Measurements from ENCODE around the gene HECW1.

The HECW1 gene

DNA sequence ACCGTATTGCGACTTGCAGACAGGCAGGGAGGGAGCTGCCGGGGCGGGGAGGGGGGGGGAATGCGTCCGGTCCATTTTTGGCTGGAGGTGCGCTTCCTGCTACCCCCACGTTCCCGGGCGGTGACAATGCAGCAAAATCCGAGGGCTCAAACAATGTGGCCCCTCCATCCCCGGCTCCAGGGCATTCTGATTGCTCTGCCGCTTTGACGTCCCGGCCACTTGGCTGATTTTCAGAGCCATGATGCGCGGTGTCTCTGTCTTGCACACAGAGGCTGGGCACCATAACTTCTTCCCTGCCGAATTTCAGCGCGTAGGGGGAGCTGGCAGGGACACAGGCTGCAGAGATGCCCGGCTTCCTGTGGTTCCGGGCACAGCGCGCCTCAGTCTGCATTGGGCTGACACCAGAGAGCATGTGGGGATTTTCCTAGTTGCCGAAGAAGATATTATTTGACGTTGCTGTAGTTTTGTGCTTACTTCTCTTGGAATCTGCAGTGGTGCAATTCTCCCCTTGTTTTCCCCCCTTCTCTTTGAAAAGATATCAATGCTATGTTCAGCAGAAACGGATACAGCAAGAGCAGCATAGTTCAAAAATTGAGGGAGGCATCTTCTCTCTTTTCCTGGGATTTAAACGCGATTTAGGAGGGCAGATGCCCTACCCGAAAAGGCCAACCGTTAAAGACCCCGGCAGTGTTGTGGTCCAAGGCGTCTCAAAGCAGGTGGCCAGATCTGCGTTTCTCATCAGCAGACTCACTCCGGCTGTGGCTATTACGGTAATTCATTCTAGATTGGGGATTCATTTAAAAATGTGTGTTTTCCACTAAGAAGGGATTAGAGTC, 1.4 kb downstream of the HECW1 start:
- no peak for TF ChIP-seq EZH2phosphoT487 (IDR thresholded peaks at IDR 0.05; ENCODE audit: borderline replicate concordance)
- TF ChIP-seq, protein P1, sequence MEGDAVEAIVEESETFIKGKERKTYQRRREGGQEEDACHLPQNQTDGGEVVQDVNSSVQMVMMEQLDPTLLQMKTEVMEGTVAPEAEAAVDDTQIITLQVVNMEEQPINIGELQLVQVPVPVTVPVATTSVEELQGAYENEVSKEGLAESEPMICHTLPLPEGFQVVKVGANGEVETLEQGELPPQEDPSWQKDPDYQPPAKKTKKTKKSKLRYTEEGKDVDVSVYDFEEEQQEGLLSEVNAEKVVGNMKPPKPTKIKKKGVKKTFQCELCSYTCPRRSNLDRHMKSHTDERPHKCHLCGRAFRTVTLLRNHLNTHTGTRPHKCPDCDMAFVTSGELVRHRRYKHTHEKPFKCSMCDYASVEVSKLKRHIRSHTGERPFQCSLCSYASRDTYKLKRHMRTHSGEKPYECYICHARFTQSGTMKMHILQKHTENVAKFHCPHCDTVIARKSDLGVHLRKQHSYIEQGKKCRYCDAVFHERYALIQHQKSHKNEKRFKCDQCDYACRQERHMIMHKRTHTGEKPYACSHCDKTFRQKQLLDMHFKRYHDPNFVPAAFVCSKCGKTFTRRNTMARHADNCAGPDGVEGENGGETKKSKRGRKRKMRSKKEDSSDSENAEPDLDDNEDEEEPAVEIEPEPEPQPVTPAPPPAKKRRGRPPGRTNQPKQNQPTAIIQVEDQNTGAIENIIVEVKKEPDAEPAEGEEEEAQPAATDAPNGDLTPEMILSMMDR (conservative IDR thresholded peaks at IDR 0.05; ENCODE audit: low read length): no peak
- no peaks in the 10 kb centered on the region for H3K36me3 ChIP-seq (ENCODE audit: insufficient read depth, low read length)
- no peaks in the 10 kb centered on the region for H3K79me2 ChIP-seq (ENCODE audit: insufficient read depth, low read length)
- H3K9me2 ChIP-seq (replicated peaks; ENCODE audit: low read depth, low read length): no peaks in the 10 kb centered on the region
- H3K4me1 ChIP-seq (ENCODE audit: insufficient read depth, low read length, poor library complexity, severe bottlenecking): no peaks in the 10 kb centered on the region
- no peak overlapping the region for H3K4me3 ChIP-seq (ENCODE audit: low read length, poor library complexity, severe bottlenecking)
- H4K20me1 ChIP-seq (ENCODE audit: insufficient read depth, low read length, poor library complexity, severe bottlenecking): no peaks in the 10 kb centered on the region
- H2AFZ ChIP-seq (ENCODE audit: low read length): no peak overlapping the region
- no peaks in the 10 kb centered on the region for H3K27me3 ChIP-seq (ENCODE audit: insufficient read depth, low read length, poor library complexity, severe bottlenecking)
- no peaks in the 10 kb centered on the region for H3F3A ChIP-seq (ENCODE audit: low read depth)
- H3K9me3 ChIP-seq (ENCODE audit: insufficient read depth, low read depth, low read length): no peaks in the 10 kb centered on the region
- H3K9ac ChIP-seq (ENCODE audit: low read depth, low read length, poor library complexity, severe bottlenecking): no peak overlapping the region
- no peak overlapping the region for H3K4me2 ChIP-seq (ENCODE audit: low read depth, low read length, poor library complexity, severe bottlenecking)

DNA sequence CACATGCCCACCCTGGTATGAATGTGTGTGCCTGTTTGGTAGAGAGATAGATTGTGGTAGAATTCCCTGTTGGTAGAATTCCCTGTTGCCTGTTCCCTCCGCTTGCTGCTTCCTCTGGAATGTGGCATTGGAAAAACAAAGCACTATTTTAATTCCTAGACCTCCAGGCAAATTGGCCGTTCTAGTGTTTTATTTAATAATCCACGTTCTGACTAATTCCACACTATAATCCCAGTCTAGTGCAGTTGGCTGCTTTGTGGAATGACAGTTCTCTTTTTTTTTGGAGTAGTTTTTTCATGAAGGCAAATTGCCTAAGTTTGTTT, 2.0 kb downstream of the HECW1 start:
- Histone ChIP-seq H3K4me2 (ENCODE audit: low read depth, low read length, poor library complexity, severe bottlenecking) (no peak overlapping the region), H3K36me3 (ENCODE audit: insufficient read depth, low read length) (no peaks in the 10 kb centered on the region), H3F3A (ENCODE audit: low read depth) (no peaks in the 10 kb centered on the region), H3K27me3 (ENCODE audit: insufficient read depth, low read length, poor library complexity, severe bottlenecking) (no peaks in the 10 kb centered on the region), H3K4me3 (ENCODE audit: low read length, poor library complexity, severe bottlenecking) (no peak overlapping the region), H3K4me1 (ENCODE audit: insufficient read depth, low read length, poor library complexity, severe bottlenecking) (no peaks in the 10 kb centered on the region), H2AFZ (ENCODE audit: low read length) (no peak overlapping the region), H3K79me2 (ENCODE audit: insufficient read depth, low read length) (no peaks in the 10 kb centered on the region), H3K9ac (ENCODE audit: low read depth, low read length, poor library complexity, severe bottlenecking) (no peak overlapping the region), H3K9me2 (replicated peaks; ENCODE audit: low read depth, low read length) (no peaks in the 10 kb centered on the region), H4K20me1 (ENCODE audit: insufficient read depth, low read length, poor library complexity, severe bottlenecking) (no peaks in the 10 kb centered on the region), H3K9me3 (ENCODE audit: insufficient read depth, low read depth, low read length) (no peaks in the 10 kb centered on the region)
- no peak for TF ChIP-seq EZH2phosphoT487 (IDR thresholded peaks at IDR 0.05; ENCODE audit: borderline replicate concordance)
- TF ChIP-seq, protein P1 (conservative IDR thresholded peaks at IDR 0.05; ENCODE audit: low read length): no peak

DNA sequence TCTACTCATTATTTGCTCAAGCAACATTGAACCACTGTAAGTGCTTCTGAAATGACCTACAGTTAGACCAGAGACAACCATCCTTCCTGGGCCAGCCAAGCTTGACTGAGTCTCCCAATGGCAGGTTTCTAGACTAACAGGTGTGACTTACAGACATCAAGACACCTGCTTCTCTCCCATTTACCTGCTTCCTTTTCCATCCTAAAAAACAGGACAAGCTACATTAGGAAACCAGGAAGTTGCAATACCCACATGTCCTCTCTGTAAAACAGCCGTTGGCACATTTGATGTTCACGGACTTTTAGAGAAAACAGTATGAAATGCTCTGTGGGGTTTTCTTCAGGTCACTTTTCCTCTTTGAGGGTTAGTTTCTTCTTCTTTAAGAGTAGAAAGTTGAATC, 4.0 kb downstream of the HECW1 start:
- Histone ChIP-seq H3K36me3 (ENCODE audit: insufficient read depth, low read length) (no peaks in the 10 kb centered on the region), H3K9me2 (replicated peaks; ENCODE audit: low read depth, low read length) (no peaks in the 10 kb centered on the region), H2AFZ (ENCODE audit: low read length) (no peak overlapping the region), H3F3A (ENCODE audit: low read depth) (no peaks in the 10 kb centered on the region), H3K4me3 (ENCODE audit: low read length, poor library complexity, severe bottlenecking) (no peak overlapping the region), H3K27me3 (ENCODE audit: insufficient read depth, low read length, poor library complexity, severe bottlenecking) (no peaks in the 10 kb centered on the region), H4K20me1 (ENCODE audit: insufficient read depth, low read length, poor library complexity, severe bottlenecking) (no peaks in the 10 kb centered on the region), H3K4me2 (ENCODE audit: low read depth, low read length, poor library complexity, severe bottlenecking) (no peak overlapping the region), H3K79me2 (ENCODE audit: insufficient read depth, low read length) (no peaks in the 10 kb centered on the region), H3K4me1 (ENCODE audit: insufficient read depth, low read length, poor library complexity, severe bottlenecking) (no peaks in the 10 kb centered on the region), H3K9me3 (ENCODE audit: insufficient read depth, low read depth, low read length) (no peaks in the 10 kb centered on the region), H3K9ac (ENCODE audit: low read depth, low read length, poor library complexity, severe bottlenecking) (no peak overlapping the region)
- TF ChIP-seq, protein P1 (conservative IDR thresholded peaks at IDR 0.05; ENCODE audit: low read length): no peak
- TF ChIP-seq EZH2phosphoT487 (IDR thresholded peaks at IDR 0.05; ENCODE audit: borderline replicate concordance): no peak
